ENCODE measurements around the gene KIF20A.

Gene KIF20A

GRCh38 chr5:138178516-138179276 lies at the start of gene KIF20A, which contains the start of gene BRD8:
Gene KIF20A, plus strand, starts transcription at chr5:138179112. Its CDS starts 569 bp downstream, at chr5:138179681.
Gene BRD8, minus strand, starts transcription at chr5:138178630. Its CDS starts 16 bp downstream, at chr5:138178614.
- H3K27me3 ChIP-seq (ENCODE audit: control insufficient read depth, low read length), result no peaks in the 10 kb centered on the region
- H3K4me1 ChIP-seq (ENCODE audit: control insufficient read depth, low read length), result peaks cover 30% of the 10 kb centered on the region
- no peaks in the 10 kb centered on the region for H3K9me3 ChIP-seq (ENCODE audit: control insufficient read depth, insufficient read depth, low read length)
- H3F3A ChIP-seq (ENCODE audit: control insufficient read depth, insufficient read depth), result no peaks in the 10 kb centered on the region
- peak within 1 kb of the TSS; percentile 72 for H3K4me2 ChIP-seq (ENCODE audit: low read length)
- no peak for TF ChIP-seq EZH2phosphoT487 (IDR thresholded peaks at IDR 0.05; ENCODE audit: borderline replicate concordance, low read length)
- no peak for TF ChIP-seq CTCF (IDR thresholded peaks at IDR 0.05; ENCODE audit: low read depth, low read length, poor library complexity, severe bottlenecking)
- peaks cover 81% of the 10 kb centered on the region for H3K36me3 ChIP-seq (ENCODE audit: control insufficient read depth, low read length)
- H3K27ac ChIP-seq (ENCODE audit: low read depth, low read length), result peak within 1 kb of the TSS; percentile 74
- H3K79me2 ChIP-seq (ENCODE audit: control insufficient read depth, low read length), result peaks cover 74% of the 10 kb centered on the region
- H4K20me1 ChIP-seq (ENCODE audit: control insufficient read depth, insufficient read depth, low read depth, low read length), result 0 out of 2 replicates have a peak, but pooled peaks cover 4% of the 10 kb centered on the region
- no peaks in the 10 kb centered on the region for H3K9me2 ChIP-seq (replicated peaks; ENCODE audit: control insufficient read depth, low read length)
- H3K4me3 ChIP-seq (ENCODE audit: low read length), result peak within 1 kb of the TSS; percentile 88

- TF ChIP-seq CTCF (IDR thresholded peaks at IDR 0.05; ENCODE audit: low read depth, low read length, poor library complexity, severe bottlenecking) (no peak), EZH2phosphoT487 (IDR thresholded peaks at IDR 0.05; ENCODE audit: borderline replicate concordance, low read length) (no peak)
- Histone ChIP-seq H3K9me2 (replicated peaks; ENCODE audit: control insufficient read depth, low read length) (no peaks in the 10 kb centered on the region), H3K79me2 (ENCODE audit: control insufficient read depth, low read length) (no peaks in the 10 kb centered on the region), H4K20me1 (ENCODE audit: control insufficient read depth, insufficient read depth, low read depth, low read length) (no peaks in the 10 kb centered on the region), H3K27ac (ENCODE audit: low read depth, low read length) (no peak overlapping the region), H3K4me3 (ENCODE audit: low read length) (no peak overlapping the region), H3K27me3 (ENCODE audit: control insufficient read depth, low read length) (0 out of 2 replicates have a peak, but pooled peaks cover 7% of the 10 kb centered on the region), H3F3A (ENCODE audit: control insufficient read depth, insufficient read depth) (no peaks in the 10 kb centered on the region; the same call in 1 of the 2 replicates), H3K4me1 (ENCODE audit: control insufficient read depth, low read length) (peaks cover 7% of the 10 kb centered on the region), H3K36me3 (ENCODE audit: control insufficient read depth, low read length) (no peaks in the 10 kb centered on the region), H3K4me2 (ENCODE audit: low read length) (no peak overlapping the region), H3K9me3 (ENCODE audit: control insufficient read depth, insufficient read depth, low read length) (no peaks in the 10 kb centered on the region)
These were observed 49.6 kb upstream of the KIF20A start for GRCh38 chr5:138129347-138129746.

DNA sequence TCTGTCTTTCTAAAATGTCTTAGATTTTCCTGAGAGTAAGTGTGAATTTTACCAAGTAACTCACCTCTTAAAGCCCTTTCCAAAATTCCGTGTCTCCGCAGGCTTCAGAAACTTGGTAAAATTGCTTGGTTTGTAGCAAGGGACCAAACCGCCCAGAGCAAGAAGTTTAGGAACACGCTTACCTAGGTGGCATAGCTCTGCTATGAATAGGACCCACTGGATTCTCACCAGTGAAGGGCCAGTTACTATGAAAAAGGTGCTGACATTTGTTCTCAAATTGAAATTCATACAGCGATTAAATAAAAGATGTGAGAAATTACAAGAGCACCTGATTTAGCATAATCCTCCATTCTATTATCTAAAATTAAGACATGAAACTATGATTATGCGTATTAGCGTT lies 46.4 kb upstream of the KIF20A start:
- H3K4me2 ChIP-seq (ENCODE audit: low read length), result peak overlapping the region; percentile 59

More for the DNA sequence above, 46.4 kb upstream of the KIF20A start:
- no peaks in the 10 kb centered on the region for H3K9me3 ChIP-seq (ENCODE audit: control insufficient read depth, insufficient read depth, low read length)
- no peaks in the 10 kb centered on the region for H3K9me2 ChIP-seq (replicated peaks; ENCODE audit: control insufficient read depth, low read length)
- peak overlapping the region; percentile 66 for H3K4me3 ChIP-seq (ENCODE audit: low read length)
- H3K79me2 ChIP-seq (ENCODE audit: control insufficient read depth, low read length), result no peaks in the 10 kb centered on the region
- H3K36me3 ChIP-seq (ENCODE audit: control insufficient read depth, low read length), result no peaks in the 10 kb centered on the region
- H4K20me1 ChIP-seq (ENCODE audit: control insufficient read depth, insufficient read depth, low read depth, low read length), result no peaks in the 10 kb centered on the region
- TF ChIP-seq EZH2phosphoT487 (IDR thresholded peaks at IDR 0.05; ENCODE audit: borderline replicate concordance, low read length), result no peak
- TF ChIP-seq CTCF (IDR thresholded peaks at IDR 0.05; ENCODE audit: low read depth, low read length, poor library complexity, severe bottlenecking), result no peak
- H3K27ac ChIP-seq (ENCODE audit: low read depth, low read length), result no peak overlapping the region
- H3F3A ChIP-seq (ENCODE audit: control insufficient read depth, insufficient read depth), result no peaks in the 10 kb centered on the region; the same call in 1 of the 2 replicates
- H3K4me1 ChIP-seq (ENCODE audit: control insufficient read depth, low read length), result peaks cover 7% of the 10 kb centered on the region
- 0 out of 2 replicates have a peak, but pooled peaks cover 6% of the 10 kb centered on the region for H3K27me3 ChIP-seq (ENCODE audit: control insufficient read depth, low read length)

All from DOHH2 (cell line).